ENCODE data around the gene MAP3K5. TPM values are rescaled to one million over a fixed set of nuclear protein-coding genes. Genes with fewer than 3 reads are reported as not detected.

The MAP3K5 gene
- total RNA-seq, 2 experiments from 2014 or later: 23.4 to 24.0 TPM

- Mint-ChIP-seq H3K4me3 (no peak overlapping the region), H3K27me3 (no peaks in the 10 kb centered on the region), H3K36me3 (ENCODE audit: low read depth) (peaks cover 15% of the 10 kb centered on the region), H3K4me1 (peaks cover 23% of the 10 kb centered on the region), H3K9me3 (no peaks in the 10 kb centered on the region), H3K27ac (no peak overlapping the region)
- no peak for DNase-seq
- ChIA-PET CTCF (no interaction called here), POLR2A (no interaction called here)
Measured at GRCh38 chr6:136736281-136736960, 55.9 kb downstream of the MAP3K5 start.

- POLR2A ChIA-PET: no interaction called here
- Mint-ChIP-seq H3K4me1 (peaks cover 25% of the 10 kb centered on the region), H3K9me3 (no peaks in the 10 kb centered on the region), H3K27me3 (no peaks in the 10 kb centered on the region), H3K27ac (no peak overlapping the region), H3K4me3 (no peak overlapping the region), H3K36me3 (ENCODE audit: low read depth) (peaks cover 17% of the 10 kb centered on the region)
- no peak for DNase-seq
- CTCF ChIA-PET: interaction anchor here (0.6 to 1.4 kb wide), 2 partner anchors 11 to 448 kb away, joined by 3 read pairs; no protein-coding TSS in a partner anchor
Measured at GRCh38 chr6:136734977-136735376, 57.3 kb downstream of the MAP3K5 start.

DNA sequence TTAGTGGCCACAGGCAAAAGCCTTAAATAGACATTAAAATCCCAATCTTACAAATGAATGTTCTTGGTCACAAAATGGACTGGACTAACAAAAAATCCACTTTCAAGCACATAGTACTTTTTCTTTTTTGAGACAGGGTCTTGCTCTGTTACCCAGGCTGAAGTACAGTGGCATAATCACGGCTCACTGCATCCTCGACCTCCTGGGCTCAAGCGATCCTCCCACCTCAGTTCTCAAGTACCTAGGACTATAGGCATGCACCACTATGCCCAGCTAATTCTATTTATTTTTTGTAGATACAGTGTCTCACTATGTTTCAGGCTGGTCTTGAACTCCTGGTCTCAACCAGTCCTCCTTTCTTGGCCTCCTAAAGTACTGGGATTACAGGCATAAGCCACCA, 59.4 kb downstream of the MAP3K5 start:
- ChIA-PET POLR2A (no interaction called here), CTCF (interaction anchor here (0.6 kb wide), 1 partner anchor 21 kb away, joined by 3 read pairs; no protein-coding TSS in a partner anchor)
- no peak for DNase-seq
- H3K4me3 Mint-ChIP-seq: no peak overlapping the region
- peaks cover 16% of the 10 kb centered on the region for H3K4me1 Mint-ChIP-seq
- no peaks in the 10 kb centered on the region for H3K27me3 Mint-ChIP-seq
- H3K36me3 Mint-ChIP-seq (ENCODE audit: low read depth): peaks cover 22% of the 10 kb centered on the region
- no peak overlapping the region for H3K27ac Mint-ChIP-seq
- peaks cover 3% of the 10 kb centered on the region for H3K9me3 Mint-ChIP-seq

DNA sequence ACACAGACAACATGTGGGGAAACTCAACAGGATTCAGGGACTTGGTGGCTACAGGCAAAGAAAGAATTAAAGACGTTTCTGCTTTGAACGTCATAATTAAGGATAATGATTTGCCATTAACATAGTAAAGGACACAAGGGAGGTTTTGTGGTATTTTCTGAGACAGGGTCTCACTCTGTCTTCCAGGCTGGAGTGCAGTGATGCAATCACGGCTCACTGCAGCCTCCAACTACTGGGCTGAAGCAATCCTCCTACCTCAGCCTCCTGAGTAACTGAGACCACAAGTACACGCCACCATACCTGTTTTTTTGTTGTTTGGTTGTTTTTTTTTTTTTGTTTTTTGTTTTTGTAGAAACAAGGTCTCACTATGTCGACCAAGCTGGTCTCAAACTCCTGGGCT, 62.4 kb downstream of the MAP3K5 start:
- Mint-ChIP-seq H3K4me1 (peaks cover 21% of the 10 kb centered on the region), H3K27me3 (no peaks in the 10 kb centered on the region), H3K4me3 (no peak overlapping the region), H3K9me3 (peaks cover 7% of the 10 kb centered on the region), H3K27ac (no peak overlapping the region), H3K36me3 (ENCODE audit: low read depth) (peaks cover 27% of the 10 kb centered on the region)
- ChIA-PET CTCF (interaction anchor here (0.6 to 1.2 kb wide), 2 partner anchors 20 to 23 kb away, joined by 3 to 6 read pairs; no protein-coding TSS in a partner anchor), POLR2A (no interaction called here)
- DNase-seq: no peak

DNA sequence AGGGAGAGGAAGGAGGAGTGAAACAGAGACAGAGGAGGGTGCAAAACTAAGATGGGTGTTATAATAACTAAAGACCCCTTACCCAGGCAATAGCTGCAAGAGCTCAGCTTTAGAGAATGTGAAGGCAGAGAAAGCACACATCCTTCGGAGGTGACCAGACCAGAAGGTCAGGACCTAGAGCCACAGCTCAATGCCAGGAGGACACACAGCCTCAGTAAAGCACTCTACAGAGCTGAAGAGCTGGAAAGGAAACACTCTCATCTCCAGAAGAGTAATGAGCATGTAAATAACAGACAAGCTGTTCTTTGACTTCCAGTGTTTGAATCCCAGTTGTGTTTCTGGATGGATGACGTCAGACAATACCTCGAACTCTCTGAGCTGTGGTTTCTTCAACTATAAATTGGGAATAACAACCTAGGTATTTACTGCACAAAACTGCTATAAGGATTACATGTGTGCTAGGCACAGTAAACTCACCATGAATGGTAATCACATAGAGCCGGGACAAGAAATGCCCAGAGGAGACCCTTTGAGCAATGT, 63.2 kb downstream of the MAP3K5 start:
- Mint-ChIP-seq H3K27ac (no peak overlapping the region), H3K4me1 (peaks cover 25% of the 10 kb centered on the region), H3K36me3 (ENCODE audit: low read depth) (peaks cover 30% of the 10 kb centered on the region), H3K4me3 (no peak overlapping the region), H3K27me3 (no peaks in the 10 kb centered on the region), H3K9me3 (peaks cover 7% of the 10 kb centered on the region)
- DNase-seq: no peak
- CTCF ChIA-PET: interaction anchor here (1.2 to 2.2 kb wide), 2 partner anchors 10 to 19 kb away, joined by 3 to 6 read pairs; no protein-coding TSS in a partner anchor
- POLR2A ChIA-PET: no interaction called here

- H3K27ac Mint-ChIP-seq: no peak overlapping the region
- POLR2A ChIA-PET: no interaction called here
- H3K27me3 Mint-ChIP-seq: no peaks in the 10 kb centered on the region
- CTCF ChIA-PET: interaction anchor here (0.7 to 2.2 kb wide), 2 partner anchors 9 to 10 kb away, joined by 3 to 6 read pairs; no protein-coding TSS in a partner anchor
- H3K4me1 Mint-ChIP-seq: peaks cover 31% of the 10 kb centered on the region
- peaks cover 7% of the 10 kb centered on the region for H3K9me3 Mint-ChIP-seq
- no peak for DNase-seq
- no peak overlapping the region for H3K4me3 Mint-ChIP-seq
- H3K36me3 Mint-ChIP-seq (ENCODE audit: low read depth): peaks cover 30% of the 10 kb centered on the region
Measured at GRCh38 chr6:136728033-136728939, 64.0 kb downstream of the MAP3K5 start.

DNA sequence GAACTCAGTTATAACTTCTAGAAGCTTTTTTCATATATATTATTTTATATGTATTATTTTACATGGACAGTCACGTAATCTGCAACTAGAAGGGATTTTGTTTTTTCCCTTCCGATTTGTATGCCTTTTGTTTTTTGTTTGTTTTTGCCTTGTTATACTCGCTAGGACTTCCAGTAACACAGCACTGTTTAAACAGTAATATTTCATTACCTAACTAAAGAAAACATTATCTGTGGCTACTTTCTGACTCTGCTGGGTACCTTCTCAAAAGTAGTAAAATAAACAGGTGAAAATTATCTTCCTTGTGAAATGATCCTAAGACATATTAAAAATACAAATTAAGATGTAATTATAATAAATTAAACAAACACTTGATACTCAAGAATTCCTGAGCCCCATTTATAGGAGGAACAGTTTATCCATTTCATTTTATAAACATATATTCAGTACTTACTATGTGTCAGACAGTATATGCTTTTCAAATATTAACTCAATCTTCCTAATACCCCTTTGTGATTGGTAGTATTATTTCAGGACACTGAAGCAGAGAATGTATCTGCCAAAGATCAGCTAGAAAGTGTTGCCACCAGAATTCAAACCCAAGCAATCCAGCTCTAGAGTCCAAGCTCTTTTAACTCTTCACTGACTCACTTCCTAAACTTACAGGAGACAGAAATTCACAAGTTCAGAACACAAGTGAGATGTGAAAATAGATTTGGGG, 65.3 kb downstream of the MAP3K5 start:
- CTCF ChIA-PET: interaction anchor here (2.2 kb wide), 1 partner anchor 8 kb away, joined by 6 read pairs; no protein-coding TSS in a partner anchor
- POLR2A ChIA-PET: no interaction called here
- Mint-ChIP-seq H3K27ac (no peak overlapping the region), H3K4me1 (peaks cover 29% of the 10 kb centered on the region), H3K4me3 (no peak overlapping the region), H3K36me3 (ENCODE audit: low read depth) (peaks cover 25% of the 10 kb centered on the region), H3K9me3 (peaks cover 7% of the 10 kb centered on the region), H3K27me3 (no peaks in the 10 kb centered on the region)
- no peak for DNase-seq

GRCh38 chr6:136725124-136725523, 67.2 kb downstream of the MAP3K5 start:
- POLR2A ChIA-PET: no interaction called here
- no peak for DNase-seq
- H3K27ac Mint-ChIP-seq: no peak overlapping the region
- no peaks in the 10 kb centered on the region for H3K27me3 Mint-ChIP-seq
- peaks cover 7% of the 10 kb centered on the region for H3K9me3 Mint-ChIP-seq
- H3K4me1 Mint-ChIP-seq: peaks cover 34% of the 10 kb centered on the region
- CTCF ChIA-PET: interaction anchor here (0.6 to 1.3 kb wide), 2 partner anchors 13 to 61 kb away, joined by 3 read pairs; no protein-coding TSS in a partner anchor
- H3K36me3 Mint-ChIP-seq (ENCODE audit: low read depth): peaks cover 21% of the 10 kb centered on the region
- no peak overlapping the region for H3K4me3 Mint-ChIP-seq

DNA sequence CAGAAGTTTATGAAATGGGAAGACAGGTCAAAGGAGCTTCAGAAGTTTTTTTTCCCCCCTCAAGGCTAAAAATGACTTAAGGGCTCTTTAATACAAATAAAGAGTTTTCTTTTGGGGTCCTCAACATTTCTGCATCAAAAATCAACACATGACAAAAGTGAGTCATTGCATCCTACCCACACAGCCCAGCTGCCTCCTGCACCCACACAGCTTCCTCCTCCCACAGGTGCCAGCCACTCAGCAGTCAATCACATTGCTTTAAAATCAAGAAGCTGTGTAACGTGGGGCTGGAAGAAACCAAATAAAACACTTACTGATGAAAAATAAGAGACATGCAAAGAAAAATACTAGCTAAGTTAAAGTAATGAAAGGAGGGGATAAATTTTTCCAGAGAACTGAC, 68.5 kb downstream of the MAP3K5 start:
- no peak overlapping the region for H3K4me3 Mint-ChIP-seq
- H3K9me3 Mint-ChIP-seq: peaks cover 4% of the 10 kb centered on the region
- DNase-seq: peak; percentile 39
- H3K27me3 Mint-ChIP-seq: no peaks in the 10 kb centered on the region
- ChIA-PET POLR2A (no interaction called here), CTCF (interaction anchor here (0.6 to 1.5 kb wide), 7 partner anchors 17 to 92 kb away, joined by 3 to 5 read pairs (median 5); partner anchors contain the start of gene MAP3K5)
- no peak overlapping the region for H3K27ac Mint-ChIP-seq
- H3K36me3 Mint-ChIP-seq (ENCODE audit: low read depth): peaks cover 21% of the 10 kb centered on the region
- peaks cover 42% of the 10 kb centered on the region for H3K4me1 Mint-ChIP-seq

DNA sequence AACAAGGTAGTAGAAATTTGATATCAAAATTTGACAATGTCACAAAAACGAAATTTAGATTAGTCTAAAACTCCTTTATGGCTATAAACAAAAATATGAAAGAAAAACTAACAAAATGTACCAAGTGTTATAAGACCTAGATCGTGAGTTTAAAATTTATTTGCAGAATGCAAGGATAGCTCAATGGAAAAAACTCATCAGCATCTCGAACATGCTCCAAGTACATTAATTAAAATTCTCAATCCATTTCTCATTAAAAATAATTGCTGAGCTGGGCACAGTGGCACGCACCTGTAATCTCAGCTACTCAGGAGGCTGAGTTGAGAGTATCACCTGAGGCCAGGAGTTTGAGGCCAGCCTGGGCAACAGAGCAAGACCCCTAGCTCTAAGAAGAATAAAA, 70.8 kb downstream of the MAP3K5 start:
- peaks cover 30% of the 10 kb centered on the region for H3K36me3 Mint-ChIP-seq (ENCODE audit: low read depth)
- no peak for DNase-seq
- no peaks in the 10 kb centered on the region for H3K27me3 Mint-ChIP-seq
- H3K4me3 Mint-ChIP-seq: no peak overlapping the region
- CTCF ChIA-PET: interaction anchor here (0.8 to 4.0 kb wide), 3 partner anchors 12 to 78 kb away, joined by 3 to 19 read pairs (median 3); partner anchors contain the start of gene MAP3K5
- H3K27ac Mint-ChIP-seq: no peak overlapping the region
- peaks cover 51% of the 10 kb centered on the region for H3K4me1 Mint-ChIP-seq
- peaks cover 4% of the 10 kb centered on the region for H3K9me3 Mint-ChIP-seq
- POLR2A ChIA-PET: no interaction called here

DNA sequence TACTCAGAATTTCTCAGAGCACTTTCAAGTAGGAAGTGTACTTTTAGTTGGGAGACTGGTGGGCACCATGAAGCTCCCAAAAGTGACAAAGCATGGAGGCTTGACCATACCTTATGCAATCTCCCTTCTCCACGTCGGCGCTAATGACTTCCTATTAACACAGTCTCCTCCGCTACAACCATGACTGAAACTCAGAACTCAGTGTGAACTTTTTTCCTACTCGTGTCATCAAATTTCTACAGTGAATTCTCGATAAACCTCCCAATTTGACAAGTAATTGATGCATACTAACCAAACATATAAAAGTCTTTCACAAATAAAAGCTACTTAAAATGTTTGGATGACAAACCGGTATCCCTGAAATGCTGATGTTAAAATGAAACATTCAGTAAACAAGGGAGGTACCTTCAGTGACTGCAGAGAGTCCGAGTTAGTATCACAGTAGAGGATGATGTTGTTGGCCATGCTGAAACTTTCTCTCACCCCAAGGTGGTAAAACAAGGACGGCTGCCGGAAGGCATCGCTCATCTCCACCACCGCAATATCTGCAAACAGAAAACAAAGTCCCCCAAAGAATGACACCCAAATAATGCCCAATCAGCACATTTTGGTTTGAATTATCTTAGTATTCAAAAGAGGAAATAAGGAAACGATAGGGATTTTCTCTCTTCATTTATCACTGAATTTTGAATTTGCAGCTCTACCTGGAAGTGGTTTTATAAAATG, 72.1 kb downstream of the MAP3K5 start:
- POLR2A ChIA-PET: no interaction called here
- CTCF ChIA-PET: interaction anchor here (0.6 to 4.0 kb wide), 5 partner anchors 8 to 76 kb away, joined by 3 to 19 read pairs (median 6); partner anchors contain the start of gene MAP3K5
- Mint-ChIP-seq H3K36me3 (ENCODE audit: low read depth) (peaks cover 36% of the 10 kb centered on the region), H3K4me3 (peak overlapping the region; percentile 17), H3K4me1 (peaks cover 54% of the 10 kb centered on the region), H3K27me3 (no peaks in the 10 kb centered on the region), H3K9me3 (no peaks in the 10 kb centered on the region), H3K27ac (peak overlapping the region; percentile 68)
- DNase-seq: no peak

Data from activated CD4-positive, alpha-beta T cell treated with anti-CD3 and anti-CD28 coated beads, Interleukin-2, amount 10 ng/mL, durations not matched to agents 7 days and 5 days (primary cell).